Measurements from ENCODE around the gene CCDC134. TPM values are rescaled to one million over a fixed set of nuclear protein-coding genes. Genes with fewer than 3 reads are reported as not detected.

The CCDC134 gene
- total RNA-seq, 1 experiment from 2014 or later = 10.6 TPM

Other genes starting within 250 kb of the CCDC134 start
- gene CSDC2, start 239.7 kb upstream of the CCDC134 start, total RNA-seq (2014; rRNA removed; shearing (Covaris generic)) = not detected in 2 replicates
- 23.3 and 27.0 TPM in 2 replicates for gene PMM1, start 210.8 kb upstream of the CCDC134 start, total RNA-seq (2014; rRNA removed; shearing (Covaris generic))
- 12.2 and 33.3 TPM in 2 replicates for gene DESI1, start 179.6 kb upstream of the CCDC134 start, total RNA-seq (2014; rRNA removed; shearing (Covaris generic))
- 540 and 624 TPM in 2 replicates for gene XRCC6, start 179.4 kb upstream of the CCDC134 start, total RNA-seq (2014; rRNA removed; shearing (Covaris generic))
- gene SNU13, start 111.8 kb upstream of the CCDC134 start, total RNA-seq (2014; rRNA removed; shearing (Covaris generic)) = 109 and 179 TPM in 2 replicates
- gene MEI1, start 101.2 kb upstream of the CCDC134 start, total RNA-seq (2014; rRNA removed; shearing (Covaris generic)) = 0.08 TPM in 1 of 2 replicates, not detected in the other
- 18.0 and 19.7 TPM in 2 replicates for gene SREBF2, start 32.4 kb downstream of the CCDC134 start, total RNA-seq (2014; rRNA removed; shearing (Covaris generic))
- gene SHISA8, start 114.4 kb downstream of the CCDC134 start, total RNA-seq (2014; rRNA removed; shearing (Covaris generic)) = not detected in 2 replicates
- gene TNFRSF13C, start 126.1 kb downstream of the CCDC134 start, total RNA-seq (2014; rRNA removed; shearing (Covaris generic)) = 0.03 and 0.13 TPM in 2 replicates
- 26.2 and 51.9 TPM in 2 replicates for gene CENPM, start 146.5 kb downstream of the CCDC134 start, total RNA-seq (2014; rRNA removed; shearing (Covaris generic))
- gene SEPTIN3, start 168.8 kb downstream of the CCDC134 start, total RNA-seq (2014; rRNA removed; shearing (Covaris generic)) = not detected in 2 replicates
- gene WBP2NL, start 198.1 kb downstream of the CCDC134 start, total RNA-seq (2014; rRNA removed; shearing (Covaris generic)) = not detected in 2 replicates

Data from SJSA1 (cell line).